GM18499 (cell line): Measurements from ENCODE around the gene RARS2.

Experiments
- ATAC-seq: cut with Tn5 transposase; IDR thresholded peaks from one replicate; pipeline ENCODE4 v1.9.1; 2021; ENCODE audit warnings: moderate number of reproducible peaks; ENCODE audit not compliant: insufficient read depth, unreplicated experiment

RARS2 gene

DNA sequence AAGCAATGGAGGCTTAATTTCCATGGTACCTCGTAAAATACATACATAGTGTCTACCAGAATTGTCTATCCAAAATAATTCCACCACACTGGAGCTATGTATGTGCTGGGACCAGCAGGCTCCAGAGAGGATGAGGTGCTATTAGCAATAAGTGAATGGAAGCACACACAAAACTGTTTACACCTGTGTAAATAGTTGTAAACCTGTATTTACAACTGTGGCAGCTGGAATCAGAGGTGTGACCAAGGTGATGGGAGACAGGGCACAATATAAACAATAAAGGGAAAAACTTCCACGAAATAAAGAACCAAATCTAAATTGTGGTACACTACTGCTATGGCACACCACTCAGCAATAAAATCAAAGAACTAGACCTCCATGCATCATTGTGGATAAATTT is 14.4 kb downstream of the RARS2 start:
- ATAC-seq, result no peak

DNA sequence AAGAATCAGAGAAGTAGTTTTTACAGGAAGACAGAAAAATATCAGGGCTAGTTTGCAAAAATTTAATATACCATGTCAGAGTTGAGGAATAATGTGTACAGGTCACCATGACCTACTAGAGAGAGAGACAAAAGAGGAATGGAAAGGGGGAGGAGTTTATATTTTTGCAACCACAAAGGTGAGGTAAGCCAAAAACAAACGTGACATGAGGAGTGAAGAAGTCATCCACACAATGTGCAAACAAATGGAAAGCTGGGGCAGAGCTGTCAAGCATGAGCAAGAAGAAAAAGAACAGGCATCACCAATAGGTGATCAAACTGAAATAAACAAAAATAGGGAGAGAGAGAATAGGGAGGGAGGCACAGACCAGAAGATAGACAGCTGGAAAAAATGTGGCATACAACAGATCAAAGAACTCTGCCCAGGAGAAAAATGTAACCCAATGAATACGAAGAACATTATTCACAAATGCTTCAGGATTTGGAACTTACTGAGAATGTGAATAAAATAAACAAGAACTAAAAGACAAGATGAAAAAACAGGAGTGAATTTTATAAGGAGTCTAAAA is 15.5 kb downstream of the RARS2 start:
- ATAC-seq, result no peak

DNA sequence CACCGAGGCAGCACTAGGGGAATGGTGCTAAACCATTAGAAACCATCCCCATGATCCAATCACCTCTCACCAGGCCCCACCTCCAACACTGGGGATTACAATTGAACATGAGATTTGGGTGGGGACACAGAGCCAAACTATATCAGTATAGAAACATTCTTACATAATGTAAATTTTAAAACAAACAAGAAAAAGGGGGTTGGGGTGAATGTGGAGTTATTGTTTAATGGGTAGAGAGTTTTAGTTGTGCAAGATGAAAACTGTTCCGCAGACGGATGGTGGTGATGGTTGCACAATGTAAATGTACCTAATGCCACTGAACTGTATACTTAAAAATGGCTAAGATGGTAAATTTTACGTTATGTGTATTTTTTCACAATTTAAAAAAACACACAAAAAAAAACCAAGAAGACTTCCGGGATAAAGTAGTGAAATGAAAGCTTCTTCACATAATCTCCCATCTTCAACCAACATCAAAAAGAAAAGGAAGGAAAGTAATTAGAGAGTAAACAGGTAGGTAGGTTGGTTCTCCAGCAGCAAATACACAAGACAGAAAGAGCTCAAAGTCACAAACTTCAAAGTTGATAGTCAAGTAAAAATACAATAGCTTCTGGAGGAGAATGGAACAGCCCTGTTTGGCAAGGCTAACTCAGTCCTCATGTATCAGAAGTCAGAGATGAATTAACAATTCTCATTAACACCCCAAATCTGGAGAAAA is 16.3 kb downstream of the RARS2 start:
- no peak for ATAC-seq

DNA sequence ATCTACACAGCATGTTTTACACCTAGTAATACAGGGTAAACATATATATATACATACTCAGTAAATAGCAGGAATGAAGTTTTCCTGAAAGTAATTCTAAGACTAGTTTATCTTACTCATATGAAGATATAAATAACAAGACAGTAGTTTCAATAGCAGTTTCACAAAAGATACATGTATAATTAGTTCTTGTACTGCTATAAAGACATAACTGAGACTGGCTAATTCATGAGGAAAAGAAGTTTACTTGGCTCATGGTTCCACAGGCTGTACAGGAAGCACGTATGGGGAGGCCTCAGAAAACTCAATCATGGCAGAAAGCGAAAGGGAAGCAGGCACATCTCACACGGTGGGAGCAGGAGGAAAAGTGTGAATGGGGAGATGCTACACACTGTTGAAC is 16.9 kb downstream of the RARS2 start:
- peak; percentile 42 for ATAC-seq

DNA sequence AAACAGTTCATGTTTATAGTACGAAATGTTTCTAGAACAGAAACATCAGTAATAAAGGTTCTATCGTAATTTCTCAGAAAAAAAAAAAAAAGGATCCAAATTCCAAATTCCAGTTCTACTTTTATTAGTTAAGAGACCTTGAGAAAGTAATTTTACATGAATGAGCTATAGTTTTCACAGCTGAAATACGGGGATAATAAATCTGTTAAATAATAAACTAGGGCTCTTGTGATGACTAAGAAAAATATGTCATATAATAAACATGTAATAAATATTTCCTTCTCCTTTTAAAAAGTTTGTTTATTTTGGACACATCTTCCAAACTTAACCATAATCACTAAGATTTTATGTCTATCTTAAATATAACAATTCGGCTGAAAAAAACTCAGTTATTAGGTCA is 17.8 kb downstream of the RARS2 start:
- no peak for ATAC-seq

DNA sequence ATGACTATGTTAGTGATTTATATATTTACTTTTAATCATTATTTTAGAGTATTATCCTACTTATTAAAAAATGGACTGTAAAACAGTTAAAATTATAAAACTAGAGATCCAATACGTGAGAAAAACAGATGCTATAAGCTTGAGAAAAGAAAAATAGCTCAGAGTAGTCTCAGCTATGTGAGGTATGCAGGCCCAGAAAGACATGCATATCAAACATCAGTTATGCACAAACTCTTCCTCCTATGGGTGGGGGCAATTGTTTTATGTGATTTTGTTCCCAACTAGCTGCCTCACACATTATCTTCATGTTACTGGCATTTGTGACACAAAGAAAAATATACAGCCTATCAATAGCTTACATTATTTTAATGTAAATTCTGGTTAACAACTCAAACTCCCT is 28.8 kb downstream of the RARS2 start:
- no peak for ATAC-seq

DNA sequence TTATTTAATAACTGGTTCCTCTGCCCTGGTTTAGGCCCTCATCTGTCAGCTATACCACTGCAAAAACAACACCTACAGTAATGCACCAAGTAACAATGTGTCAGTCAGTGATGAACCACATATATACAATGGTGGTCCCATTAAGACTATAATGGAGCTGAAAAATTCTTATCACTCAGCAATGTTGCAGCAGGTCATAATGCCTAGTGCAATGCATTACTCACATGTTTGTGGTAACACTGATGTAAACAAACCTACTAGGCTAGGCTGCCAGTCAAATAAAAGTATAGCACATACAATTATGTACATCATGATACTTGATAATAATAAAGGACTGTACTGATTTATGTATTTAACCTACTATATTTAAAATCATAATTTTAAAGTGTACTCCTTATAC is 31.3 kb downstream of the RARS2 start:
- ATAC-seq, result no peak

DNA sequence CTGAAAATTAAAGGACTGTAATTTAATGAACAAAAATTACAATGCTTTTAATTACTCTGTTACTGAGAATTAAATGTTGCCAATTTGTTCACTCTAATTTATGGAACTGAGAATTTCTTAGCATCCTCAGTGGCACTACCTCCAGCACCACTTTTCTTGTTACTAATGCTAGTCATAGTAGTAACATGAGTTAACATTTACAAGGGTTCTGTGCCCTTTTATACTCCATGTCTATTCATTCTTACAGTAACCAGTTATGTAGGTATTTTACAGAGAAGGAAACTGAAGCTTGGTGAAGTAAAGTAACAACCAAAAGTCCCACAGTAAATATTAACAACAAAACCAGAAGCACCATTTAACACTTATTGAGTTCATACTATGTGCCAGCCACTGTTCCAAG is 34.3 kb downstream of the RARS2 start:
- ATAC-seq, result no peak

DNA sequence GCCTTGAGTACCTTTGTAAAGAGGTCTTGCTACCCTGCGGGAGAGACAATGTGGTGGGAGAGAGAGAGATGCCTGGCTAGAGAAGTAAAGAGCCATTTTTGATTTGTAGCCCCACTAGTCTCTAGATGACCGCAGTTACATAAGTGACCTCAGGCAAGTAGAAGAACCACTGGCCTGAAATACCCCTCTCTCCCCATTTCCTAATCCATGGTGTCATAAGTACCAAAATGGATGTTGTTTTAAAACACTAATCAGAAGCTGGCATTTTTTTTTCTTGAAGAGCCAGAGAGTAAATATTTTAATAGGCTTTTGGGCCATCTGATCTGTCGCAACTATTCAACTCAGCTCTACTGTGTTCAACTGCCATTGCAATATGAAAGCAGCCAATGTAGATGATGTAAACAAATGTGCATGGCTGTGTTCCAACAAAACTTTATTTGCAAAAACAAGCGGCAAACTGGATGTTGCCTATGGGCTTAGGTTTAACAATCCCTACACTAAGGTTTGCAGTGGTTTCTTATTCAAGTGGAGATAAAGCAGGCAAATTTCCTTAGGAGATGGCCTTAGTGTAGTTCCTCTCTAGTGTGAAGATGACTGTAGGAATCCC is 36.5 kb downstream of the RARS2 start:
- no peak for ATAC-seq

DNA sequence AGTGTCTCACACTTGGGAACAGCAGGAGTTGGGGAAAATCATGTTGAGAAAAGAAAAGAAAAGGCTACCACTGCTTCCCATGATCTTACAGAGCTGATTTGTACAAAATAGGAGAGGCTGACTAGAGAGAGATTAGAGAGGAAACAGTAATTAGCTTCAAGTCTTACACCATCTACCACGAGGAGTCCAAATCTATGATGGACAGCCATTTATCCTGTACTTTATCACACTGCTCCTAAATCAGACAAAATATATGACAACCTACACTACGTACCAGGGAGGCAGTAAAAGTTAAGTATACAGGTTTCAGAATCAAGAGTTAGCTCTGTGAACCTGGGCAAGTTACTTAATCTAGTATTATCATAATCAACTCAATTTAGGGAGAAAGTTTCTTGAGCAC is 38.0 kb downstream of the RARS2 start:
- ATAC-seq, result no peak

DNA sequence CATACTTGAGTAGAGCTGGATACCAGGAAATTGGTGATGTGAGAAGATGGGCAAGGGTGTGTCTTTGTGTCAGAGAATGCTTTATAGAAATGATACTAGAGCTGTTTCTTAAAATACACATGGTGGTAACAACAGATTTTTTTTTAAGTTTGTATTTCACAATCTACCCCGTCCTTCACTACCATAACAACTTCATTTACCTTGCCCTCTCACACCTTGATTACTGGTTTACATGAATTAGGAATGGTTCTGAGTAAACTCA is 45.4 kb downstream of the RARS2 start:
- no peak for ATAC-seq

DNA sequence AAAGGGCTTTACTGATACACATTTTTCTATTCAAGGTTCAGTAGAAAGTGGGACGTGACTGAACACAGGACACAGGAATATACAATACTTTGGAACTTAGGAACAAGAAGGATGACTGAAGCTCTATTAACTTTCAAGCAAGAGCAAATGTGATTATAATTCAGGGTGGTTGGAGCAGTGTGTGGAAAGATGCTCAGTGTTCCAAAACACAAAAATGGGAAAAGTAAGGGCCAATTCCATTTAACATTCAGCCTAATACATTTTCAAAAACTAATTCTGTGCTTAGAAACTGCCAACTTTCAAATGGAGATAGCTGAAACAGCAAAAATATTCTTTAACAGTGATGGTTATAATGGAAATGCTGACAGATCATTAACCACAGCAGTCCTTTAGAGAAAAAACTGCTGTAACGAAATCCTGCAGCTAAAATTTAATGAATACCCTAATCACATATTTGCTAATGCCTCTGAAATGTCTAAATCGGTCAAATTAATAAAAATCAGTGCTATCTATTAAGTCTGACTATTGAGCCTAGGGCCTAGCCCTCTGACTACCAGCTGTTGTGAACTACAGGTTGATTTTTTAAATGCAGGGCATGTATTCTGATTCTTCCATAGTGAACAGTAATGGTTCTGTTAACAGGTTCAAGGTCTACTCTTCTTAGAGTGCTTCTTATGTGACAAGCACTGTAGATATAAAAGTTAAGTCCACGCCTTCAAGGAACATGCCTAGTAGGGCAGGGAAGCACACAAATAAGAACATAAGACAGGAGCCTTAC is 45.9 kb downstream of the RARS2 start:
- no peak for ATAC-seq

DNA sequence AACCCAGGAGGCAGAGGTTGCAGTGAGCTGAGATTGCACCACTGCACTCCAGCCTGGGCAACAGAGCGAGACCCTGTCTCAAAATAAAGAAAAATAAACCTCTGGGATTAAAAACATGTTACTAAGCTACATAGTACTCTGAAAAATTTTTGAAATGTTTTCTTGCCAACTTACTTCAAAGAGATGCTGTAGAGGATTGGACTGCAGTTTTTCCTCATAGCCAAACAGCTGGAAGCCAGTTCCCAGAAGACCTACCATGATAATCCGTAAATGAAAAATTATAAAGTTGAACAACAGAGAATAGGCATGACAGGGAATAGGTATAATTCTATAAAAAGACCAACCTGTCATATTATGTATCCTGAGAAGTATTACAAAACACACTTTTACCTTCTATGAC is 48.0 kb downstream of the RARS2 start:
- ATAC-seq, result no peak

DNA sequence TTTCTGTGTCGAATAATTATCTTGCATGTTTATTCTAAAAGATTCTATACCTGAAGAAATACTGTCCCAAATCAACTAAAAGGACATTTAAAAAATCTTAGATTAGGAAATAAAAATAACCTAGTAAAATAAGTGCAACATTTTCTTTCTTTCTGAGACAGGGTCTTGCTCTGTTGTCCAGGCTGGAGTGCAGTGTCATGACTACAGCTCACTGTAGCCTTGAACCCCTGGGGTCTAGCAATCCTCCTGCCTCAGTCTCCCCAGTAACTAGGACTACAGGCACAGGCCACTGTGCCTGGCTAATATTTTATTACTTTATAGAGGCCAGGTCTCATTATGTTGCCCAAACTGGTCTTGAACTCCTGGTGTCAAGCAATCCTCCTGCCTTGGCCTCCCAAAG is 48.7 kb downstream of the RARS2 start:
- no peak for ATAC-seq

DNA sequence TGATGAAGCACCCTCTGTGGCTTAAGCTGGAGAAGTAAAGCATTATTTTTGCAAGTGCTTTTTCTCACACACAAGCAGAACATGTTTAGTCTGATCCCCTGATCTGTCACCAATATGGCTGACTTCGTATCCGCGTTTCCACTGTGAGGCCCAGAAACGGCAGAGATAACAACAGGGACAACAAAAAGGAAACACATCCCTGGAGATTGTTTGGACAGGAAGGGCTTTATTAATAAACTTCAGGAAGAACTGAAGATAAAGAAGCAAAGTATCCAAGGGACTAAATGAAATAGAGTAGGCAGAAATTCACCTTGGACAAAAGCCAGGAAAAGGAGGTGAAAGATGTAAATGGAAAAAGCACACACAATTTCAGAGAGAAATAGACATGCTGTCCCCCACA is 49.2 kb downstream of the RARS2 start:
- ATAC-seq, result no peak

DNA sequence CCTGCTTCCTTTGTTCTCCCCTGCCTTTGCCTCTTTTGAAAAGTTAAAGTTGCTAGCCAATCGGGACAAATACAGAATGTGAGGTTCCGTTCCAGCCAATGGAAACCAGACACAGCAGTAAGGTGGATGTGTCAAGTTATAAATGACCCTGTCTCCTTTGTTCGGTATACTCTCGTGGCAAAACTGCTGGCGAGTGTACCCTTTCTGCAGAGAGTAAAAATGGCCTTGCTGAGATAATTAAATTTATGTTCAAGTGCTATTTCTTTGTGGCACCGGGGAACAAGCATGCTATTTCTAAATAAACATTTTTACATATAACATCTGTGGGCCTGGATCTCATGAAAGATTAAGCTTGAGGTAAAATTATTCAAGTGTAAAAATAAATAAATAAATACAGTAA is 50.2 kb downstream of the RARS2 start:
- no peak for ATAC-seq

DNA sequence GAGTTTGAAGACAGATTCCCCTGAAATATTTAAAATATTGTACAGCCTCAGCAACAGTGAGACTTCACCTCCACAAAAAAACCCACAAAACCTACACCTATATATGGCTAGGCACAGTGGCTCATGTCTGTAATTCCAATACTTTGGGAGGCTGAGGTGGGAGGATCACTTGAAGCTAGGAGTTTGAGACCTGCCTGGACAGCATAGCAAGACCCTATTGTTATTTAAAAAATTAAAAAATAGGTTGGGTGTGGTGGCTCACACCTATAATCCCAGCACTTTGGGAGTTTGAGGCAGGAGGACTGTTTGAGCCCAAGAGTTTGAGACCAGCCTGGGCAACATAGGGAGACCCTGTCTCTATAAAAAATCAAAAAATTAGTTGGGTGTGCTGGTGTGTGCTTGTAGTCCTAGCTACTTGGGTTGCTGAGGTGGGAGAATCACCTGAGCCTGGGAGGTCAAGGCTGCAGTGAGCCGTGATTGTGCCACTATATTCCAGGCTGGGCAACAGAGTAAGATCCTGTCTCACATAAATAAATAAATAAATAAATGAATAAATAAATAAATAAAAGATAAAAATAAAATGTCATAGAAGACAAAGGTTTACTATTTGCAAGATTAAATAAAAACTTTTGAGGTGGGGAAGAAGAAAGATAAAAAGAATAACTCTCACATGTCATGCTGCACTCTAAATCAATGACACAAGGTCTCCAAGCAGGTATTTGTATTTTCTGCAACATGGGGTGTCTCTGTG is 51.1 kb downstream of the RARS2 start:
- ATAC-seq, result no peak

DNA sequence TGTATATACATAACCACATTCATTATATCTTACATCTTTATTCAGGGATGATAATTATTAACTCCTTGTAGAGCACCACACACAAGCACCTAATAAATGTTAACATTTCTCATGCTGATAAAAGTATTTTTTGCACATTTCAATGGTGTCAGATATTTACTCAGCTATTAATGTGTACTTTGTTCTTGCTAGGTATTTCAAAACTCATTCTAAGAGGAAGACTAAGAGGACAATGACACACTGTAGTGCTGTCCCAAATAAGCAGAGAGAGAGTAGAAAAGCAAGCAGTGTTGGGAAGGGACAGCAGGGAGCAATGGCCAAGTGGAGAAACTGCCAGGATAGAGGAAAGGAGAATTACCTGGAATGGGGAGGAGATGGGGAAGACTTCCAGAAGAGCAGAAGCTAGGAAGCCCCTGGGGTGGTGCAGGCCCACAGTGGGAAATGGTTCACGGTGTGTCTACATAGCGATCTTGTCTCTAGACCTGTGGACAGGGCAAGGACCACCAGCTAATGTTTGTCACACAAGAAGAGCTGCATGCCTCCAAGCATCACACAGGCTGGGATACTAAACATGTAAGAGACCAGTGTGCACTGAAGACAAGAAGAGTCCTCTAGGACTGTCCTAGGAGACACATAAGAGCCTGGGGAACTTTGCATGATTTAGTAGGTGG is 55.3 kb downstream of the RARS2 start:
- no peak for ATAC-seq

DNA sequence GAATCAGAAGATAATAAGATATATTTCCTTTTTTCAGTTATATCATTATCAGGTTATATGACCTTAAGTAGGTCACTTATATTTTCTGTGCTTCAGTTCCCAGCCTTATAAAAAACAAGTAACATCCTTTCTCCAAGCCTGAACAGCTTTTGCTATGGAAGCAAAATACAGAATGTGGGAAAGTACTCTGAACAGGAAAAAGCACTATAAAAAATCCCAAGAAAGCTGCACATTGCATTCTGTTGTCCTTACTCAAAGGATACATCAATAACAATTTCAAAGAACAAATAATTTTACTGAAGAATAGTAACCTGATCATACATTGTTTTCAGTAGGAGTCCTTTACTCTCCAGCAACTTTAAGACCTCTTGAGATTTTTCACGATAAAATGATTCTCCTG is 60.6 kb downstream of the RARS2 start:
- ATAC-seq, result no peak

DNA sequence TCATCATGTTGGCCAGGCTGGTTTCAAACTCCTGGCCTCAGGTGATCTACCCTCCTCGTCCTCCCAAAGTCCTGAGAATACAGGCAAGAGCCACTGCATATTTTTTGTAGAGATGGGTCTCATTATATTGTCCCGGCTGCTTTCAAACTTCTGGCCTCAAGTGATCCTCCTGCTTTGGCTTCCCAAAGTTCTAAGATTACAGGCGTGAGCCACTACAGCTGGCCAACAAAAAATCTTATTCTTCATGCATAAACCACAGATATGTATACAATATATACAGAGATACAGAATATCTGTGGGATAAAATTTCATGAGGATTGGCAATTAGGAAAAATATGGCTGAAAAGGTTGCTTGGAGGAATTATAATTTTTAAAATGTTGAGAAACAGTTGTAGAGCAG is 67.1 kb downstream of the RARS2 start:
- ATAC-seq, result no peak
